Smooth muscle cell of the brain vasculature (primary cell): ENCODE results near the gene TNIP1.

ENCODE experiments used
- DNase-seq: peaks from one replicate; pipeline ENCODE4 v3.0.0-alpha.2; 2012; ENCODE audit warnings: low read depth, low spot score

TNIP1 gene

DNA sequence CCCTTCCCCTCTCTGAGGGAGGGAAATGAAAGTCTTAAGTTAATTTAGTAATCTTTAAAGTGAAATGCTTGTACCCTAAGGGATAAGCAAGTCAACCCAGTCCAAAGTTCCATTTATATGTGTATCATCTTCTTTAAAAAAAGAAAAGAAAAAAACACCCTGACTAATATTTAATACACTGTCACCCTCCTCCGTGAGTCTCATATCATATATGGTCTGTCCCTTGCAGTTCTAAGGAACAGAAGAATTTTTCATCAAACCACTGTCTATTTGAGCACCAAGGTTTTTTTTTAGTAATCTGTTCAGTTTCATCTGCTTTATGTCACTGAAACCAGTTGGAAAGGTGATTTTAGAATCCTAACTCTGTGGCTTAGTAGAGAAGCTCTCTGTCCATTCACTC is 15.2 kb downstream of the TNIP1 start:
- DNase-seq: no peak

DNA sequence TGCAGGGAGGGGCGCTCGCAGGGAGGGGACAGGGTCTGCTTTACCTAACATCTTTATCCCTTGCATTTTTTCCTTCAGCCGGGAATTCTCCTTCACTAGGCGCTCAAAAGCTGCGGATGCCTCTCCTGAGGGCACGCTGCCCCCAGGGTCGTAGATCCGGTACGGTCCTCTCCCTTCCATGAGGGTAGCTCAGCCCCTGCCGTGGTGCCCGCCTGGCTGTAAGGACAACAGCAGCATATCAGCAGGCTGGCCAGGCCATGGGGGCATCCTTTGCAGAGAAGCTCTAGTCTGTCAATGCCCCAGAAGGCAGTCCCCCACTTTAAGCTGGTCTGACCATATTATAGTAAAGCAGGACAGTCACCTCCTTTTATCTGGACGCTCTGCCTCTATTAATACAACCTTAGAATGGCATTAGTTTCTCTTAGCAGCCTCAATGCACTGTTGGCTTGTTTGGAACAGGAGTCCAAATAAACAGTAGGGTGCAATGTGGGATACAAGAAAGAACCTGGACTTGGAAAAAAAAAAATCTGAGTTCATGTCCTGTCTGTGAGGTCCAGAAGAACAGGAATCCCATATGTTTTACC is 15.8 kb downstream of the TNIP1 start:
- no peak for DNase-seq

DNA sequence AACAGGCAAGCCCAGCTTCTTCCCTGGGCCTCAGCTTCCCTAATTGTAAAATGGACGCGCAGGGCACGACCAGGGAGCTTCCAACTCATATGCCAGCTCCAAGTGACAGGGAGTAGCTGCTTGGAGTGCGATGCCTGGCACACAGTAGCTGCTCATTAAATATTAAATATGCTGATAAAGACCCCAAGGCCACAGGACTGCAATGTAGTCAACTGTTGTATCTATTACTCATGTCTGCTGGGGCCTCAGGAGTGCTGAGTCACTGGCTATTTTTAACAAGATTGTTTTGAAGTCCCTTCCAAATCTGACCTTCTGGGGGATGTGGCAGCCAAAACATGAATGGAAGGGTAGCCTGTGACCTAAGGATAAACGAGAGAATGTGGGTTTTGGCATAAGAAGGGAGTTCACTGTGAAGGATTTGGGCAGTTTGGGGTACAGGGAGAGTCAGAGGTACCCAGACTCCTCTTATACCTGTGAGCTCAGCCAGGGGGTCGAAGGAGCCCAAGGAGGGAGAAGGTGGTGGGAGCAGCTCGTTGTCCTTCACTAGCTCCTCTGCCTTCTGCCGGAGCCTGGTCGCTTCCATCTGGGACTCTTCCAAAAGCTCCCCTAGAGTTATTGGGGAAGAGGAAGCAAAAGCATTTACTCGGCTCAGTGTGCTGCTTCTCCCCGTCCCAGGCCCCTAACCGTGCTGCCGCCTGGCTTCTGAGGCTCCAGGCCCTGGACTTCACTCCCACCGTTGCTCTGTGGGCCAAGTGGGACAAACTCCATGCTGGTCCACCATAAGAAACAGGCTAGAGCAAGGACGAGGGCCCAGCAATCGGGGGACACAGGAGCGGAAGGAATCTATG is 17.5 kb downstream of the TNIP1 start:
- no peak for DNase-seq

GRCh38 chr5:151062405-151063141 is 18.3 kb downstream of the TNIP1 start:
- DNase-seq: no peak

DNA sequence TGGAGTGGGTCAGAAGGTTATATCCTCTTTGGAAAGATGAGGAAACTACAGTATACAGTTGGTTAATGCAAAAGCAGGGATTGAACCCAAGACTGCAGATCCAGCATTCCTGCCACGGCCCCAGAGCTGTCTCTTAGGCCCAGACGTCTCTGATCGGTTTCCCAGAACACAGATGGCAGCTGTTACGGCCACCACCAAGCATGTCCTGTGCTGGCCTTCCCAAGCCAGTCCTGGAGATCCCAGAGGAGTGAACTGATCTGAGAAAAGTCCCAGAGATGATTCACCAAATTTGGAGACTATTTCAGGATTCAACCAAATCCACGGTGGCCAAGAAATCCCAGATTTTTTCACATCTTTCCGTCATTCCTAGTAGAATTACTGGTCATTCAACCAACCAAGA is 20.1 kb downstream of the TNIP1 start:
- no peak for DNase-seq

DNA sequence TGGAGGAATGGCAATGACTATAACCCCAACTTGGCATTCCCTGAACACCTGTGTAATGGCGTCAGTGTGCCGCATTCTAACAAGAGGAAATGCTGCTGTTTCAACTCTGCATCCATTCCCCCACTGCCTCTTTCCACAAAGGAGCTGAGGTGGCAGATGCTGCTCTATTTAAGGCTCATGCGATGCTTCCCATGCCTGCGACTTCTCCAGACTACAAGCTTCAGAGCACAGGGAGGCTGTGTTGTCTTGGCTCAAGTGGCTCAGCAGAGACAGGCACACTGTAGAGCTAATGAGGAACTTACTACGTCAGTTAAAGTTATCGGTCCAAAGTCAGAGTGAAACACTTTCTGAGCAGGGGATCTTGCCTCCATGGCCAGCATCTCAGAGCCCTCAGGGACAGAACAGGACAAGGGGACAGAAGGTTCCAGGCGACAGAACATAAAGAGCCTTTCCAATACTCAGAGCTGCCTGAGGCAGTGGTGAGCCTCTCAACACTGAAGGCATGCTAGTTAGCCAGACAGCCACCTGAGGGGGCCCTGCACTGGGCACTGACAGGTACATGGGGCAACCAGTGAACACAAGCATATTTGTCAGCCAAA is 21.8 kb downstream of the TNIP1 start:
- no peak for DNase-seq

GRCh38 chr5:151058301-151058700 is 22.5 kb downstream of the TNIP1 start:
- no peak for DNase-seq

GRCh38 chr5:151056379-151057325 is 24.2 kb downstream of the TNIP1 start:
- DNase-seq: no peak

- DNase-seq: no peak
Measured at GRCh38 chr5:151055336-151055735, 25.5 kb downstream of the TNIP1 start.

- DNase-seq: no peak
Measured at GRCh38 chr5:151054709-151055108, 26.1 kb downstream of the TNIP1 start.

- DNase-seq: no peak
Measured at GRCh38 chr5:151053796-151054462, 26.9 kb downstream of the TNIP1 start.

DNA sequence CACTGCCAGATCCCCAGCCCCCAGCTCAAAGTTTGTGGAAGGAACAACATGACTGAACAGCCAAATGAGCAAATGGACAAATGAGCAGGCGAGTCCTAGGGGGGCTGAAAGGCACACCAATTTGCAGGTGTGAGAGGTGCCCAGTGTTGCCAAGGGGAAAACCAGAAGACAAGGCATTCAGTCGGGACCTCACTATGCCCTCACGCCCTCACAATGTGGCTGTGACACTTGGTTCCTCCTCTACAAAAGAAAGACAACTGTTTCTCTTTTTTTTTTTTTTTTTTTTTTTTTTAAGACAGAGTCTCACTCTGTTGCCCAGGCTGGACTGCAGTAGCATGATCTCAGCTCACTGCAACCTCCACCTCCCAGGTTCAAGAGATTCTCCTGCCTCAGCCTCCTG is 28.0 kb downstream of the TNIP1 start:
- no peak for DNase-seq

DNA sequence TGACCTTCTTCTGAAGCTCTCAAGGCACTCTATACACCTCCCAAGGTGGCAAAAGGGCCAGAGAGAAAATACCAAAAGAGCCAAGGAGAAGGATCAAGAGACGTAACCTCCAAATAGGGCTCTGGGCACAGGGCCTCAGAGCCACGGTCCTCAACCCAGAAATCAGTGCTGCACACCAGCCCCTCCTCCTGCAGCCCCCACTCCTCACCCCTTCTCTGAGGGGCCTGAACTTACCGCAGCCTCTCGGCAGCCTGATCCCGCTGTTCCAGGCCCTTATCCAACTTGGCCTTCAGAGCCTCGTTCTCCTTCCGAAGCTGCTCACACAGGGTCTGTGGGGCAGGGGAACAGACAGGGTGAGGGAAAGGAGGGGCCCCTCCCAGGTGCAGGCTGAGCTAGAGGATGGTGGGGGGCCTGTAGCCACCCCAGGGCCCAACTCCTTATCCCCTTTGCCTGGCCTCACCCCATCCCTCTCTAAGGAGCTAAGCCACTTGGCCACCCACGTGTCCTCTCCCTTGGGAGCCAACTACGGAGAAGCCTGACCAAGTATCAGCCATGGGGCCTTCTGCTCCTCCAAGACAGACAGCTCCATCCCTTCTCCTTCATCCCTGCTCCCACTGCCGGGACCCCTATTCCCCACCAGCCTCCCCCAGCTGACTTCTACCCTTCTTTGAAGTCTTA is 28.8 kb downstream of the TNIP1 start:
- DNase-seq: no peak

DNA sequence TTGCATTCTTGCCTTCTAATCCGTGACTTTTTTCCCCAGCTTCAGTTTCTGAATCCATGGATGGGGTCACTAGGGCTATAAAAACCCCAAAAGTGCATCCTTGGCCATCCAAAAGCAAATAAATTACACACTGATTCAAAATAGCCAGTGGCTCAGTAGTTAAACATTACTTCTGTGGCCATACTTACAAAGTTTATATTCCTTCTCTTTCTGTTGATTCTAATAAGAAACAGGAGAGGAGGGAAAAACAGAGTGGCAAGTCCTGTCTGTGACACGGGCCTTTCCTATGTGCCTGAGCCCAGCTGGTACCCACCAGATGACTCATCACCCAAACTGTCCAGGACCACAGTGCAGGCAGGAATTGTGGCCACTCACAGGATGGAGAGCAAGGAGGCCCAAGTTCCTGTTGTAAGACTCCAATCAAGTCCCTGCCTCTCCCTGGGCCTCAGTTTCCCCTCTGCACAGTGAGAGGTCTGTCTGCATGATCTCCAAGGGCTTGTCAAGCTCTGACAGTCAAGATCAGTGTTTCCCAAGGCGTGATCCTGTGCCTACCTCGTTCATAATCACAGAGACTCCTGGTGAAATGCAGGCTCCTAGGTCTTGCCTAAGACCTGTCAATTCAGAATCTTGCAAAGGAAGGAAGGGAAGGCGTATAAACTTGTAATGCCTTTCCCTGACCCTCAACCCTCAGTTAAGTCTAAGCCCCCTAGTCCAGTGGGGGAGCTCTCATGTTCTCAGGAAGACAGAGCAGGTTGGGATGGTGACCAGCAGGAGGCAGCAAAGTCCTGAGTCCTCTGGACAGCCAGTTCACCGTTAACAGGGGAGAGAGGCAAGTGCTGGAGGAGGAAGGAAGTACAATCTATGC is 29.5 kb downstream of the TNIP1 start:
- peak; percentile 60 for DNase-seq

DNA sequence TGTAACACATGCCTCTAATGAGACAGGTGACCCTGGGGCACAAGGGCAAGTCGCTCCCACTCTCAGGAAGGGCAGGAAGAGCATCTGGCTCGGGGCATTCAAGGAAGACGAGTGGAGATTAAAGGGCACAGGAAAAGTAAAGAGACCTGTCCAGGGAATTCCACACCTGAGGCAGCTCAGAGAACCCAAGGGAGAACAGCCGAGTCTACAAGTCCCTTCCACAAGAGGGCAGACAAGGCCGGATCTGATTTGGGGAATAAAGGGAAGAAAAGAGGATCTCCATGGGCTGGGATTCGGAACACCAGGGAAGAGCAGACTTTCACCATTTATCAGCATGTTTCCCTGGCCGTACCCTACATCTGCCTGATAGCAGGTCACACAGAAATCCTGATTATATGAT is 32.3 kb downstream of the TNIP1 start:
- no peak for DNase-seq

GRCh38 chr5:151047814-151048425 is 32.9 kb downstream of the TNIP1 start:
- DNase-seq: no peak

DNA sequence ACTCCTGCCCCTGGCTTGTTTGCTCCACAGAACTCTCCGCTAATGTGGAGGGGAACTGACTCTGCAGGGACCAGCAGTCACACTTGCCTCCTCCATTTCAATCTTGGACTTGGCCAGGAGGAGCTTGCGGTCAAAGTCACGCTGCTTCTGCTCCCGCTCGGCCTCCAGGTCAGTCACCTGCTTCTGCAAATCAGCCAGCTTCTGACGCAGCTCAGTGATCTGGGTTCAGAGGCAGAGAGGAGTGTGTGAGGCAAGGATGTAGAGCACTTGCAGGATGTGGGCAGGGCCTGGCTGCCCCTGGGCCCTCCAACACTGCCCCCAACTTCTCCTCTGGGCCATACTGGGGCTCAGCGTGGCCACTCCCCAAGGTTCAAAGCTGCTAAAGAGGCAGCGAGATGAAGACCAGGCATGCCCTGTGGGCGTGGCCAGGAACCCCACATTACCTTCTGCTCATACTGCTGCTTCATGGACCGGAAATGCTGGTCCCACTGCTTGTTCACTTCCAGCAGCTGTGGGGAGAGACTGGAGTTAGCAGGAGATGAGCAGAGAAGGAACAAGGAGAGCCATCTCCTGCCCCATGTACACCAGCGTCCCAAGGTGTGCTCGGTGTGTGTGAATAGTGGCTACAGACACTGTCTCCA is 38.3 kb downstream of the TNIP1 start:
- no peak for DNase-seq
